Activated T-cell treated with anti-CD3 and anti-CD28 coated beads, Interleukin-2, amount 50 U/mL, for 1 hour (primary cell): ENCODE measurements around the gene ARHGEF1.
"Not testable (repeated sequence)": the region's sequence is repeated elsewhere in the genome, so short reads cannot be mapped to it uniquely, and the experiment has no call there.

ENCODE experiments used
- DNase-seq: peaks from one replicate; pipeline ENCODE4 v3.0.0-alpha.2; 2020

The ARHGEF1 gene

GRCh38 chr19:41933693-41934426, 50.9 kb downstream of the ARHGEF1 start:
- DNase-seq, result peak; percentile 38

DNA sequence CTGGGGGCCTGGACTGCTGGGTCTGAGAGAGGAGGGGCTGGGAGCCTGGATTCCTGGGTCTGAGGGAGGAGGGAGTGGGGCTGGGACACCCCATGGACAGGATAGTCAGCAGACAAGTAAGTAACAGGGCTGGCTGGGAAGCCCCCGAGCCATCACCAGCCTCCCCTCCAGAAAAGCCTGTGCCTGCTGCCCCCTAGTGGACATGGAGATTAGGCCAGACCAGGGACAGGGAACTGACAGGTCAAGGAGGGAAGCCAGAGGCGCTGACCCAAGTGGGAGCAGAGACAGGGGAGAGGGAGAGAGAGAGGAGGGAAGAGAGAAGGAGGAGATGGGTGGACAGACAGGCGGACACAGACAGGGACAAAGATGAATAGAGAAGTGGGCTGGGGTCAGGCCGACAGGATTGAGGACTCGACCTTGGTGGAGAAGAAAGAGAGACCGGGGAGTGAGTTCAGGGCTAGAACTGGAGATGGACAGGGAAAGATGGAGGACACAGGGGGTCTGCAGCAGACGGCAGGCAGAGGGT, 51.9 kb downstream of the ARHGEF1 start:
- DNase-seq, result peak; percentile 79

DNA sequence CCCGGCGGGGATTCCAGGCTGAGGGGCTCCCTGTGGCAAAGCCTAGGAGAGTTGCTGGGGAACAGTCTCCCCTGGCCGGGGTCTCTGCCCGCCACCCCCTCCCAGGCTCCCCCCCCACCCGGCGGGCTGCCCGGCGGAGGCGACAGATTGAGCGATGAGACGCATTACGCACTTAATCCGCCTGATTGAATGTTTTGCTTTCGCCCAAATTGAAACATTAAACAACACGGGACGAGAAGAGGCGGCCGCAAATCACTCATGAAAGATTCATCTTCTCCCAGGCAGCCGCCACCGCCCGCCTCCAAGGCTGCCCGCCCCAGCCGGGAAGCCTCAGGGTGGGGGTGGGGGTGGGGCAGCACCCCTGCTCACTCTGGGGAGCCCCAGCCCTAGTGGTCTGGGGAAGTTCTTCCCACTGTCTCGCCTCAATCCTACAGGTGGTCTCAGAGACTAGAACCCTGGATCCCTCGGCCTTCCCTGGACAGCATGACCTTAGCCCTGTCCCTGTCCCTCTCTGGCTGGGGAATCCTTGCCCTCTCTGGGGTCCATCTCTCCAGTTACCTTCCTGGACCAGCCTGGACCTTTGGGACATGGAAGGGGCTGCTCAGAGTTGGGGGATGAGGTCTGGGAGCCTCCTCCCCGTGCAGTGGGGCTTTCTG, 52.9 kb downstream of the ARHGEF1 start:
- peak; percentile 50 for DNase-seq

DNA sequence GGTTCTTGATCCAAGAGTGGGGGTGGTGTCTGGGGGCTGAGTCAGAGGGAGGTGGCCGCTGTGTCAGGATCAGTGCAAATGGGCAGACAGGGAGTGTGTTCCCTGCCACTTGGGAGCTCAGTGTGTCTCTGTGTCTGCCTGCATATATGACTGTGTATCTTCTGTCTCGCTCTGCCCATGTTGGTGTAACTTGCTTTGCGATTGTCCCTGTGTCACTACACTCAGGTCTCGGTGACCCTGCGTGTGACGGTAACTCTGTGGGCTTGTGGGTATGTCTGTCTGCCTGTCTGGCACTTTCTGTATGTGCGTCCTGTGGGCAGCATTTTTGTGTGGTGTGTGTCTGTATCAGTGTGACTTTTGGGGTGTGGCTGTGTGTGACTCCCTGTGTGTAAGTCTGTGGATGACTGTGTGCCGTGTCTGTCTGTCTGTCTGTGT, 53.4 kb downstream of the ARHGEF1 start:
- DNase-seq, result peak; percentile 58

- DNase-seq, result no peak
Observed at GRCh38 chr19:41936961-41937360, 54.0 kb downstream of the ARHGEF1 start.

GRCh38 chr19:41937525-41938468, 54.8 kb downstream of the ARHGEF1 start:
- DNase-seq, result no peak

- DNase-seq, result not testable (repeated sequence)
Observed at GRCh38 chr19:41939209-41939608, 56.2 kb downstream of the ARHGEF1 start.

GRCh38 chr19:41939861-41940730, 57.1 kb downstream of the ARHGEF1 start:
- peak; percentile 71 for DNase-seq

GRCh38 chr19:41940731-41941409, 57.9 kb downstream of the ARHGEF1 start:
- DNase-seq, result no peak

DNA sequence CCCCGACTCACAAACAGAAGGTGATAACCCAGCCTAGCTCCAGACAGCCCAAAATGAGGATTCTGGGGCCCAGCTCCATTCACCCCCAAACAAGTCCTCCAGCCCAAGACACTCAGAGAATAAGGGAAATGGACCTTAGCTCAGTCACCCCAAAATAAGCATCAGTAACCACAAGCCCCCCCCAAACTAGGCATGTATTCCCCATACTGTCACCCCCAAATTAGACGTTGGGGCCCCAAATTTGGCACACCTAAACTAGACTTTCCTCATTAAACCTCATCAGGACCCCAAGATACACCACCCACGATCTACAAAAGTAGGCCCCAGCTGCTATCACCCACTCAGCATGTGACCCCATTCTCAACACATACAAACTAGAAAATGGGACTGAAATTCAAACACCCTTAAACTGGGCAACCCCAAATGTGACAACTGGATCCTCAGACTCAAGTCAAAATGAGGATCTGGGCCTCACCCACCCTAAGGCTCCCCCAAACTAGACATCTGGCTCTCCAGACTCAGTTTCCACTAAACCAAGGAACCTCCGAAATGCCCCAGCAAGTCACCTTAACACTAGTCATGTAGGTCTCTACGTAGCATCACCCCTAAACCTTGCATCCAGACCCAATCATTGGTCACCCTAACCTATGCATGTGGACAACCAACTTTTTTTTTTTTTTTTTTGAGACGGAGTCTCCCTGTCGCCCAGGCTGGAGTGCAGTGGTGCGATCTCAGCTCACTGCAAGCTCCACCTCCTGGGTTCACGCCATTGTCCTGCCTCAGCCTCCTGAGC, 58.6 kb downstream of the ARHGEF1 start:
- DNase-seq, result peak; percentile 19

GRCh38 chr19:41944336-41944735, 61.4 kb downstream of the ARHGEF1 start:
- DNase-seq, result no peak

- peak; percentile 83 for DNase-seq
Observed at GRCh38 chr19:41945135-41945766, 62.3 kb downstream of the ARHGEF1 start.

- no peak for DNase-seq
Observed at GRCh38 chr19:41947091-41947490, 64.1 kb downstream of the ARHGEF1 start.

GRCh38 chr19:41951686-41952172, 68.7 kb downstream of the ARHGEF1 start:
- DNase-seq, result peak; percentile 93

DNA sequence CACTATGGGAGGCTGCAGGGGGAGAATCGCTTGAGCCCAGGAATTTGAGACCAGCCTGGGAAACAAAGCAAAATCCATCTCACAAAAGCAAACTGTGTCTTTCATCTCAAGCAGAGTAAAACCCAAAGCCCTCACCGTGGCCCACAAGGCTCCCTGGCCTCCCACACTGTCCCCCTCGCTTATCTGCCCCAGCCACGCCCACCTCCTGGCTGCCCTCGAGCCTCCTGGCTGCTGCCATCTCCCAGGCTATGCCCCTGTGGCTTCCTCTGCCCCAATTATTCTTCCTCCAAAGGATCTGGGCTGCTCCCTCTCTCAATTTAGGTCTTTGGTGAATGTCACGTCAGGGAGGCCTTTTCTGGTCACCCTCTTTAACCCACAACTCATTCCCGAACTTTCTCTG, 72.5 kb downstream of the ARHGEF1 start:
- no peak for DNase-seq

DNA sequence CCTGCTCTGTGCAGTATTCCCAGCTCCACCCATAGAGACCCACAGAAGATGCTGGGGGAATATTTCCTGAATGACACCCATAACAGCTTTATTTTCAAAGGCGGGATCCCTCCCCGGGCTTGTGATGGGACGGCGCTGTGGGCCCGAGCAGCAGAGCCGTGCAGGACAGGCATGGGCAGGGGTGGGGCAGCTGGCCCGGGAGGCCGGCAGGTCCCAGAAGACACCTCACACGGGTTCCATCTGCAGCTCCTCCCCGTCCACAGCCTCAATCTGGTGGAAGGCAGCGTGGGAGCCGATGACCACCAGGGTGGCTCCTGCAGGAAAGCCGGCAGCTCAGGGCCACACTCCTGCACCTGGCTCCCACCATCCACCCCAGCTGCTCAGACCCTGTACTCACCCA, 73.6 kb downstream of the ARHGEF1 start:
- DNase-seq, result no peak
